HG02852 (cell line): ENCODE results near the gene DUX4.
"Not testable (repeated sequence)": the region's sequence is repeated elsewhere in the genome, so short reads cannot be mapped to it uniquely, and the experiment has no call there.

Experiments
- ATAC-seq: cut with Tn5 transposase; IDR thresholded peaks from one replicate; pipeline ENCODE4 v1.9.1; 2021; ENCODE audit warnings: mild to moderate bottlenecking, moderate library complexity; ENCODE audit not compliant: unreplicated experiment

DUX4 gene

GRCh38 chr4:190173428-190173827 is at the start of gene DUX4:
Gene DUX4 (plus strand): TSS chr4:190173774. CDS start chr4:190173774, 0 bp downstream.
- ATAC-seq, result not testable (repeated sequence)

GRCh38 chr4:190175436-190175835 is 1.9 kb downstream of the DUX4 start:
- ATAC-seq, result not testable (repeated sequence)

- ATAC-seq, result peak; percentile 32
Observed at GRCh38 chr4:190177727-190178605, 4.4 kb downstream of the DUX4 start.

- peak; percentile 7 for ATAC-seq
Observed at GRCh38 chr4:190178606-190178990, 5.0 kb downstream of the DUX4 start.

- ATAC-seq, result peak; percentile 60
Observed at GRCh38 chr4:190179030-190179739, 5.6 kb downstream of the DUX4 start.

- peak; percentile 23 for ATAC-seq
Observed at GRCh38 chr4:190179740-190180094, 6.1 kb downstream of the DUX4 start.

- ATAC-seq, result not testable (repeated sequence)
Observed at GRCh38 chr4:190180947-190181346, 7.4 kb downstream of the DUX4 start.

GRCh38 chr4:190181481-190182100 is 8.0 kb downstream of the DUX4 start:
- ATAC-seq, result not testable (repeated sequence)

GRCh38 chr4:190203510-190203909 is 29.9 kb downstream of the DUX4 start:
- ATAC-seq, result not testable (repeated sequence)
